Measurements from ENCODE around the gene CRABP2.

Gene CRABP2

GRCh38 chr1:156750191-156750672 is 44.8 kb upstream of the CRABP2 start:
- TF ChIP-seq CTCF (IDR thresholded peaks at IDR 0.05) (no peak), ZFX (IDR thresholded peaks at IDR 0.05; ENCODE audit: borderline replicate concordance) (no peak)
- peak overlapping the region; percentile 97 for H3K27ac ChIP-seq

- TF ChIP-seq ZFX (IDR thresholded peaks at IDR 0.05; ENCODE audit: borderline replicate concordance), result no peak
- TF ChIP-seq CTCF (IDR thresholded peaks at IDR 0.05), result no peak
- H3K27ac ChIP-seq, result peak overlapping the region; percentile 97
These were observed 44.2 kb upstream of the CRABP2 start for GRCh38 chr1:156749419-156750118.

- H3K27ac ChIP-seq, result peak overlapping the region; percentile 97
- TF ChIP-seq ZFX (IDR thresholded peaks at IDR 0.05; ENCODE audit: borderline replicate concordance), result no peak
- TF ChIP-seq CTCF (IDR thresholded peaks at IDR 0.05), result no peak
These were observed 43.5 kb upstream of the CRABP2 start for GRCh38 chr1:156748670-156749418.

GRCh38 chr1:156747742-156748669 is 42.6 kb upstream of the CRABP2 start:
- TF ChIP-seq ZFX (IDR thresholded peaks at IDR 0.05; ENCODE audit: borderline replicate concordance) (no peak), CTCF (IDR thresholded peaks at IDR 0.05) (no peak)

GRCh38 chr1:156746728-156747631 is 41.6 kb upstream of the CRABP2 start:
- TF ChIP-seq CTCF (IDR thresholded peaks at IDR 0.05), result no peak
- TF ChIP-seq ZFX (IDR thresholded peaks at IDR 0.05; ENCODE audit: borderline replicate concordance), result no peak
- H3K27ac ChIP-seq, result peak overlapping the region; percentile 97

More at GRCh38 chr1:156747742-156748669, 42.6 kb upstream of the CRABP2 start:
- peak overlapping the region; percentile 97 for H3K27ac ChIP-seq

- H3K27ac ChIP-seq, result peak overlapping the region; percentile 97
- no peak for TF ChIP-seq ZFX (IDR thresholded peaks at IDR 0.05; ENCODE audit: borderline replicate concordance)
- TF ChIP-seq CTCF (IDR thresholded peaks at IDR 0.05), result no peak
These were observed 41.0 kb upstream of the CRABP2 start for GRCh38 chr1:156746406-156746727.

Measured in 22Rv1 (cell line).